GM21390 (cell line): ENCODE data around the gene ARFGAP3.
"Not testable (repeated sequence)": the region's sequence is repeated elsewhere in the genome, so short reads cannot be mapped to it uniquely, and the experiment has no call there.

Experiments
- ATAC-seq: cut with Tn5 transposase; IDR thresholded peaks from one replicate; pipeline ENCODE4 v1.9.1; 2021; ENCODE audit not compliant: unreplicated experiment

ARFGAP3 gene

DNA sequence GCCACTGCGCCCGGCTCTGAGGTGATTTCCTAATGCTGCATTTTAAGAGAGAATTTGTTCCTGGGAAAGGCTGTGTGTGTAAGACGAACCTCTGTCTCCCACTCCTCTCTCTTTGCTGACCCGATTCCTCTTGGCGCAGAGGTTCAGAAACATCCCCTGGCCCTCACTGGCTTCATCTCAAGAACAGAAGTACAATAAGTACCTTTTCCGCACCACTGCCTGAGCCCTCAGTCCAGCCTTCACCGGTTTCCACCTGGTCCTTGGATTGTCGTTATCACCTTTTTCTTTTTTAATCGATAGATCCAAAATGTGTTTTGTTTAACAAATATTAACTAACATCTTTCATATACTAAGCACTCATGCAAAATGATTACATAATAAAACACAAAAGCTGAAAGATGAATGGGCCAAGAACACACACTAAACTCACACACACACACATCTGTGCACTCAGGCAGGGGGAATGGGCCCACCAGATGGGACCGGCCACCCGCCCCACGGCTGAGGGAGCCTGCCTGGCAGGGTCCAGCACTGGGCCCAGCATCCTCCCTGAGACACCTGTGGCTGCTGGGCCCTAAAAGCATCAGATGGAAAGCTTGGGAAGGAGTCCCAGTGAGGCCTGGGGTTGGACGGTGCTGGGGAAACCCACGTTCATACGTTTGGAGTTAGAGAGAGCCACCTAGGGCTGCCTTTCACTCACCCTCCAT is 86.0 kb downstream of the ARFGAP3 start:
- no peak for ATAC-seq

DNA sequence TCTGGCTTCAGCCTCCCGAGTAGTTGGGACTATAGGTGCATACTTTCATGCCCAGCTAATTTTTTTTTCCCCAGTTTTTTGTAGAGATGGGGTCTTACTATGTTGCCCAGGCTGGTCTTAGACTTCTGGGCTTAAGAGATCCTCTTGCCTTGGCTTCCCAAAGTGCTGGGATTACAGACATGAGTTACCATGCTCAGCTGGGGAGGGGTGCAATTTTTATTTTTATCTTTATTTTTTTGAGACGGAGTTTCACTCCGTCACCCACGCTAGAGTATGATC is 86.7 kb downstream of the ARFGAP3 start:
- ATAC-seq: no peak

DNA sequence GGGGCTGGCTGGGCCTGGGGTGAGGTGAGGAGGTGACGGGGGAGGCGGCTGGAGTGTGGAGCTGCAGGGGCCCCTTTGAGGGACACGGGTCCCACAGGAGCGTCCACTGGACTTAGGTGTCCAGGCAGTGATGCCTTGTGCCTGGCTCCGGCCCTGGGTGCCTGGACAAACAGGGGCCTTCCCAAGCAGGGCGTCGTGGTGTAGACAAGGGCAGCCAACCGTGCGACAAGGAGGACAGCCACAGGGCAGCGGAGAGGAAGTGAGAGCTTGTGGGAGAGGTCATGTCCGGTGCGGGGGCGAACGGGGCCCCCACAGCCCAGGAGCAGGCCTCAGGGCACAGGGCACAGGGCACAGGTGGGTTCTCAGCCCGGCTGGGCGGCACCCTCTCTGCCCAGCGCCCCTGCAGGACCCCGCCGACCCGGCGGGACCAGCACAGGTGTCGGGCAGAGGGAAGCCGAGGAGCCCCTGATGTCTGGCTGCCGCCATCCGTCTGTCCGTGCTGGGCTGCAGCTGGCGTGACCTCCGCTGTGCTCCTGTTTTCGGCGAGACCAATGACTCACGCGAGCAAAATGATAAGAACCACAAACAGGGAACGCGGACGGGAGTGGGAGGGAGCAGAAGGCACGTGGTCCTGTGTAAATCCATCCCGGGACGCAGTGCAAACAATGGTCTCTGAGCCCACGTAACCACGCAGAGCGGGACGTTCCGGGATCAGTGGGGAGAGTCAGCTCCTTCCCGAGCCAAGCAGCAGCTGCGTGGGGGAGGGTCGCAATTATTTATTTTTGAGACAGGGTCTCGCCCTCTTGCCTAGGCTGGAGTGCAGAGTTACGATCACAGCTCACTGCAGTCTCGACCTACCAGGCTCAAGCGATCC is 87.3 kb downstream of the ARFGAP3 start:
- peak; percentile 78 for ATAC-seq

DNA sequence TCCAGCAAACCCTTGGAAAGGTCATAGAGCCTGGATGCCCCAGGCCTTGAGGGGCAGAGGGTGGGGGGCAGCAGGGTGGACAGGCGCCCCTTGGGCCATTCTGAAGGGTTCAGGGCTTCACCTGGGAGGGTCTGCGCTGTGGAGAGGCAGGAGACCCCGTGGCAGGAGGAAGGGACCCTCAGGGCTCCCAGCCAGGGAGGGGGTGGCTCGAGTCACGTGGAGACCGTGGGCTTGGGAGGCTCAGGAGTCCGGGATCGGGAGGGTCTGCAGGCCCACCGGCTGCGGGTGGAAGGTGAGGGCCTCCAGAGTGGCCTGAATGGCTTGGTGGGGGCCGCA is 87.9 kb downstream of the ARFGAP3 start:
- ATAC-seq: no peak

DNA sequence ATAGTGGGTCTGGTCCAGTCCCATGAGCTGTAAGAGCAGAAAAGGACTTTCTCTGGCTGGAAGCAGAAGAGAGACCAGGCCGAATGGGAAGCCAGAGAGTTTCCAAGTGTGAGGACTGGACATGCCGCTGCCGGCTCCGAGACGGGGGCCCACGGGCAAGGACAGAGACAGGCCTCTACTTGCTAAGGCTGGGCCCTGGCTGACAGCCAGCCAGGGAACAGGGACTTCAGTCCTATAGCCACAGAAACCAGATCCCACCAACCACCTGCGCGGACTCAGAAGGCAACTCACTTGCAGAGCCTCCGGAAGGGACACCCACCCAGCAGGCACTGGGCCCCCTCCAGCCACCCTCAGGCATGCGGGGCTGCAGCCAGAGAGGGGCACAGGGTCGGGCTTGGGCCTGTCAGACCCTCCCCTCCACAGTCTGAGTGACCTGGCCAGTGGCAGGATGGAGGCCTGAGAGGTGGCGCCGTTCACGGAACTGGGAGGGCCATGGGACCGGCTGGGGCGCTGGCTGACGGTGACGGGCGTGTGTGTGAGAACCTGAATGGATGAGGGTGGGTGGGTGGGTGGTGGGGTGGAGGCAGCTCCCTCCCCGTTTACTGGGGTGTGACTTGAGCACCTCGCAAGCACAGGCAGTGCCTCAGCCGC is 88.6 kb downstream of the ARFGAP3 start:
- ATAC-seq: no peak

DNA sequence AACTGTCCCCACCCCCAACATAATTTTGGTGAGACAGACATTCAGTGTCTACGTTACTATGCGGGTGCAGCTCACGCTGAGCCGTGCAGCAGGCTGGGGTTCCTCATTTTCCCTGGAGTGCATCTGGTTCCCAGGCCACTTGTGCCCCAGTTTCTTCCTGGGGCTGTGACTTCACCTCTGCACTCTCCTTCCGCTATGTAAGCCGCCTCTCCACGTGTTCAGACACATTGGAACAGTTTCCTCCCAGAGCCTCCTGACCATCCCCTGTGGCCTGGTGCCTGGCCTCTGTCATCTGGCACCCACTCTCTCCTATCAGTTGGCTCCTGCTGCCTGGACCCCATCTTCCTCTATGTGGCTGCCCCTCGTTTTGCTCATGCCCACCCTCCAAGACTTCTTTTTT is 90.2 kb downstream of the ARFGAP3 start:
- no peak for ATAC-seq

DNA sequence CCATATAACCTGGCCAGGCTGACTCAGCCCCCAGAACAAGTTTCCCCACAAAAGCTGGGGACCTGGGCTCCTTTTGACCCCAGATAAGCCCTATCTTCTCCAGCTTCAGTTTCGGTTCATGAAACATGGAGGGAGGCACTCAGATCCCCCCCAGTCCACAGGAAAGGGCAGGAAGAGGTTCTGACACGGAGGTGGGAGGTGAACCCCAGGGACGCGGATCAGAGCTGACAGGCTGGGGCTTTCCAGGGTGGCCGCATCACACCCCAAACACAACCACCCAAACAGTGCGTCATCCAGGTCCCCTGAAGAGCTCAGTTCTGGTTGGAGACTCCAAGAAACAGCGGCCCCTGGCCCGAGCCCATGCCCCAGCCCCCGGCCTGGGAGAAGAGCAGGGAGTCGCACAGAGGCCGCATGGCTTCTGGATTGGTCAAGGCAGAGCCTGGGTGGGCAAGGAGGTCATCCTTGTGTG is 92.1 kb downstream of the ARFGAP3 start:
- no peak for ATAC-seq

DNA sequence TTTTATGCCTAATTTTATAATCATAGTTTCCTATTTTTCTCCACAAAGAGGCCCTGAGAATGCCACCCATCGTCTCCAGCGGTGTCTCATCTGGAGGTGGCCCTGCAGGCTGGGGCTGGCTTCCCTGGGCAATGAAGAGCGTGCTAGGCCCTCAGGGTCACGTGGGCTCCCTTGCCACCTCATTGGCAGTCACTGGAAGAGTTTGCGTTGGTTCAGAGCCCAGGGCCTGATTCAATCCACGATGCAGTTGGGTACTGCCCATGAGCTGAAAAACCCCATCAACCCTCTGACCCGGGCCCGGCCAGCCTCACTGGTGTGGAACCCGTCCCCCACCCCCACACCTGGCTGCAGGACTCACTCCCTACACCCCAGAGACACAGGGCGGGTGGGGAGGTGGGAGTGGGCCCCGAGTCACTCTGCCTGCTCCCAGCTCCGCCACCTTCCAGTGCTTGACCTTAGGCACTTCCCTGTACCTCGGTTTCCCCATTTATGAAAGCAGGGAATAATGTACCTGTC is 93.0 kb downstream of the ARFGAP3 start:
- ATAC-seq: no peak

DNA sequence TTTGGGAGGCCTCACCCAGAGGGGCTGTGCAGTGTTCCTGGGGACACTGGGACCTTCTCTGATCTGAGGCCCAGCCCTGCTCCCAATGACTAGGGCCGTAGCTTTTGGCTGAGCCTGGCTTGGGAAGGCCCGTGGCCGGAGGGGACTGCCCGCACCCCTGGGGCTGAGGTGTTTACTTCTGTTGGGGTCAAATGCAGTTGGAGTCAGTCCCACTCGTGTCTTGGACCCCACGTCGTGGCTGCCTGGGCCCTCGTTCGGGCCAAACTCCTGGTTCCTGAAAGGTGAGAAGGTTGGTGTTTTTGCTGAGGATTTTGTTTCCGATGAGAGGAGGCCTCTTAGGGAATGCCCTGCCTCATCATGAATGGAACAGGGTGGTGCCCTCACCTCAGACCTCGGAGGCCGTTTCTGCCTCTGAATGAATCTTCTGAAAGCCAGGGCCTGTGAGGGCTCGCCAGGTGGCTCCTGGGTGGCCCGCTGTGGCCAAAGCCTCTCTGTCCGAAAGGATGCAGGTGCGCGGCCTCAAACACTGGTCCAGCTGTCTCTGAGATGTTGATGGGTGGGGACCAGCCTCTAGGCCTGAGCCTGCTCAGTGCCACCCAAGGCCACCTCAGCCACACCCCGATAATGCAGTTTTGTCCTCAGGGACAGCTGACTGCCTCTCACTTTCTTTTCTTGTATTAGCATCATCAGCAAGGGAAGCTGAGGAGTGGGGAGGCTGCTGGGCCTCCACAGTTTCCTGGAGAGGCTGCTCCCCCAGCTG is 96.1 kb downstream of the ARFGAP3 start:
- ATAC-seq: no peak

DNA sequence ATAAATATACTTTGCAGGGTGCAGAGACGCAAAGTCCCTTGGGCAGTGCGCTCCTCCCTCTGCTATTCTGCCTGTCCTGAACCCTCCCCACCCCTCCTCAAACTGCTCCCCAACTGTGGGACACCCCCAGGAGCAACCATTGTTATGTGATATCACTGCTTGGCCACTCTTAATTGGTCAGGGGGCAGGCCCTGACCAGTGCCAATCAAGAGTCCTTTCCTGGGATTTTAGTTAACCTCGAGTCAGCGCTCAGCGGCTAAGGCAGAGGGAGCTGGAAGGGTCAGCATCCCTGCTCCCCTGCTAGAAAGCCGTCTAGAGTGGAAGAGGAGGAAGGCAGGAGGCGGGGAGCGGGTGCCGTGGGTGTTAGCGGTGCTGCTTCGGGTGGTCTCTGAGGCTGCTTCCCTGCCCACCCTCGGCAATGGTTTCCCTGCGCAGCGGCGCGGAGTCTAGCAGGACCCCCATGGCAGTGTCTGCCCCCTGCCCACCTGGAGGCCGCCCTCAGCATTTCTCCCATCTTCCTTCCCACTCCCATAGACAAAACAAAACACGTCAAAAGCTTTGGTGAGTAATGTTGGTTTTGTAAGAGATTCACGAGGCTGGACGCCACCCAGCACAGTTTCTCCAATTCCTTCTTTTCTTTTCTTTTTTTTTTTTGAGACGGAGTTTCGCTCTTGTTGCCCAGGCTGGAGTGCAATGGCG is 98.0 kb downstream of the ARFGAP3 start:
- no peak for ATAC-seq

DNA sequence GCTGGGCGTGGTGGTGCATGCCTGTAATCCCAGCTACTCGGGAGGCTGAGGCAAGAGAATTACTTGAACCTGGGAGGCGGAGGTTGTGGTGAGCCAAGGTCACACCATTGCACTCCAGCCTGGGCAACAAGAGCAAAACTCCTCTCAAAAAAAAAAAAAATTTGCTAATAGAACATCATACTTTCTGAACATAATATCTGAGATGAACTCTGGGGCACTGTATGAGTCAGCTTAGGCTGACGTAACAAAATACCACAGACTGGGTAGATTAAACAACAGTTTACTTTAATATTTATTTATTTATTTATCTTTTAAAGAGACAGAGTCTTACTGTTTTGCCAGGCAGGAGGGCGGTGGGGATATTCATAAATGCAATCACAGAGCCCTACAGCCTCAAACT is 101.5 kb downstream of the ARFGAP3 start:
- not testable (repeated sequence) for ATAC-seq

DNA sequence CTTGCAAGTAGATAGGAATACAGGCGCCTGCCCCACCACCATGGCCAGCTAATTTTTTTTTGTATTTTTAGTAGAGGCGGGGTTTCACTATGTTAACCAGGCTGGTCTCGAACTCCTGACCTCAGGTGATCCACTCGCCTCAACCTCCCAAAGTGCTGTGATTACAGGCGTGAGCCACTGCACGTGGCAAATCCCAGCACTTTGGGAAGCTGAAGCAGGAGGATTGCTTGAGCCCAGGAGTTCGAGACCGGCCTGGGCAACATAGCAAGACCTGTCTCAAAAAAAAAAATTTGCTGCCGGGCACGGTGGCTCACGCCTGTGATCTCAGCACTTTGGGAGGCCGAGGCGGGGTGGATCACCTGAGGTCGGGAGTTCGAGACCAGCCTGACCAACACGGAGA is 102.0 kb downstream of the ARFGAP3 start:
- not testable (repeated sequence) for ATAC-seq

DNA sequence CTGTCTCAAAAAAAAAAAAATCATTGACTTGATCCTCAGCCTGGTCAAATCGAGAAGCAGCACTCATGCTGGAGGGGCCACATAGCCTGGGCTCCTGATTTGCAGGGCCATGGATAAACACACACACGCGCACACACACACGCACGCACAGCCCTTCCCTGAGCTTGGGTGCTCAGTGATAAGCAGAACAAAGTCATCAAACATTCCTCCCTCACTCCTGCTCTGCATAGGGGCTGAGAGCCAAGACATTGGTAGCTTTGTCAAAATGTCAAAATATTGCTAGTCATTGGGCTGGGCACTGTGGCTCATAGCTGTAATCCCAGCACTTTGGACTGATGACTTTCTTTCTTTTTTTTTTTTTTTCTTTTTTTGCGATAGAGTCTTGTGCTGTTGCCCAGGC is 102.4 kb downstream of the ARFGAP3 start:
- ATAC-seq: no peak

DNA sequence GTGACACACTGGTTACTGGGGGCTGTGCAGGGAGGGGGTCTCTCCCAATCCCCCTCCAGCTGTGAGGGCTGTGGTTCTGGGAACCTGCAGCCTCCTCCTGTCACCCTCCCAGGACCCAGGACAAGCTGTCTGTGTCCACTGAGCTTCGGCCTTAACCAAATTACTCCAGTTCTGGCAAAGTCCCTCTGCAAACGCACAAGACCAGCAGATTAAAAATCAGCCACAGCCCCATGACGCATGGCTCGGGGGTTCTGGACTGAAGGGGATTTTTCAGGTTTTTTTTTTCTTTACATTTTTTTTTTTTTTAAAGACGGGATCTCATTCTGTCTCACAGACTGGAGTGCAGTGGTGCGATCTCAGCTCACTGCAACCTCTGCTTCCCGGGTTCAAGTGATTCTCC is 104.2 kb downstream of the ARFGAP3 start:
- ATAC-seq: no peak

DNA sequence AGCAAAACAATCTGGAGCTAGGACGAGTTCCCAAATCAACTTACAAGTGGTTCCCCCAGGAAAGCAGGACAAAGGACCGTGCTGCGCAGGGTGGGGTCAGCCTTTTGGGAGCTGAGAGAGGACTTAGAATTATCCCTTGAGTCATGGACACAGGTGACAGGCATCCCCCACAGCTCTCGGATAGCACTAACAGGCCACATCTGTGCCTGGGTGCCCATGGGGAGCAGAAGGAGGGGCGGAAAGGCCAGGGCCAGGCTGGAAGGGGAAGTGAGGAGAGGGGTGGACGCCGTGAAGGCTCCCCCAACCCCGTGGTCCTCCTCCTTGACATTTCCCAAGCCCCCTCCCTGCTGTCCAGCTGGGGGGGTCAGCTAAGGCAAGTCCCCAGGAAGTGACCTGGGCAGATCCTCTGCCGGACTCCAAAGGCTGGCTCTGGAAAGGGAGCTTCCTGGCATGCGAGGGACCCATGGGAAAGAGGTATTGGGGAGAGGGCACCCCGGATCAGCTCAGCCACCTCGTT is 104.8 kb downstream of the ARFGAP3 start:
- ATAC-seq: no peak

DNA sequence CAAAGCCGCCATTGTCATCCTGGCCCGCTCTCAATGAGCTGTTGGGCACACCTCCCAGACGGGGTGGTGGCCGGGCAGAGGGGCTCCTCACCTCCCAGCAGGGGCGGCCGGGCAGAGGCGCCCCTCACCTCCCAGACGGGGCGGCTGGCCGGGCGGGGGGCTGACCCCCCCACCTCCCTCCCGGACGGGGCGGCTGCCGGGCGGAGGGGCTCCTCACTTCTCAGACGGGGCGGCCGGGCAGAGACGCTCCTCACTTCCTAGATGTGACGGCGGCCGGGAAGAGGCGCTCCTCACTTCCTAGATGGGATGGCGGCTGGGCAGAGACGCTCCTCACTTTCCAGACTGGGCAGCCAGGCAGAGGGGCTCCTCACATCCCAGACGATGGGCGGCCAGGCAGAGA is 106.7 kb downstream of the ARFGAP3 start:
- not testable (repeated sequence) for ATAC-seq

DNA sequence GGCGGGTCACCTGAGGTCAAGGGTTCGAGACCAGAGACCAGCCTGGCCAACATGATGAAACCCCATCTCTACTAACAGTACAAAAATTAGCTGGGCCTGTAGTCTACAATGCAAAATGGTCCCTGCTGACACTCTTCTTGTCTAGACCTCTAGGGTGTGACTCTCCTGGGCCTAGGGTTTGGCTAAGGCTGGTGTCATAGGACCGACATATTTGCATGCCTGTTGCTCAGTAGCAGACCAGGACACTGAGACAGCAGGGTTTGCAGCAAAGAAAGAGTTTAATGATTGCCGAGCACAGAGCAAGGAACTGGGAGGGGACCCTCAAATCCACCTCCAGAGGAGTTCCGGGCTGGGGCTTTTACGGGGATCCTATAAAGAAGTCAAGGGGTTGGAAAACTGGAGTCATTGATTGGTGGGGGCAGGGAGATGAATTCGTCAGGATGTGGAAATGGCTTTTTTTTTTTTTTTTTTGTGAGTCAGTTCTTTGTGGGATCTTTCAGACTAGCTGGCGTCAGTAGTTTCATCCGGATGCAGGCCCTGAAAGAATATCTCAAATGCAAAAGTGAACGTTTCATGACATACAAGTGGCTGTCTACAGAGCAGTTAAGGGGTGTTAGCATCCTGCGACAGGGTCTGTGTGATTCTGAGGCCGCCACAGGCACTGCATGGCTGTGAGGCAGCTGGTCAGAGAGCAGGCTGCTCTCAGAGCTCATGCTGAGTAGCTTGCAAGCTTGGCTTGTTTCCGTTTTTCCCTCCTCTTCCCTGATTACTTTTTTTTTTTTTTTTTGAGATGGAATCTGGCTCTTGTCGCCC is 109.2 kb downstream of the ARFGAP3 start:
- ATAC-seq: no peak
